Hepatocyte (in vitro differentiated cells): Measurements from ENCODE around the gene ING3. TPM values are rescaled to one million over a fixed set of nuclear protein-coding genes. Genes with fewer than 3 reads are reported as not detected.

ENCODE experiments used
- DNase-seq: peaks from one replicate; pipeline ENCODE4 v3.0.0-alpha.2; 2016; ENCODE audit warnings: low spot score
- H2AFZ ChIP-seq: fragments of 200-600 bp; sonication (generic); 2 replicates; pipeline ENCODE4 v1.6.0; 2016; ENCODE audit warnings: antibody characterized with exemption, mild to moderate bottlenecking
- H3K27ac ChIP-seq: fragments of 200-600 bp; sonication (generic); 2 replicates; pipeline ENCODE4 v1.5.1; 2016; ENCODE audit warnings: mild to moderate bottlenecking
- H3K27me3 ChIP-seq: fragments of 200-600 bp; sonication (generic); 2 replicates; pipeline ENCODE4 v1.6.1; 2016
- H3K36me3 ChIP-seq: fragments of 200-600 bp; sonication (generic); replicated peaks from 2 replicates; pipeline ENCODE4 v1.5.1; 2016; ENCODE audit warnings: low read depth; ENCODE audit not compliant: insufficient read depth
- H3K4me1 ChIP-seq: fragments of 200-600 bp; sonication (generic); 2 replicates; pipeline ENCODE4 v1.5.1; 2016; ENCODE audit warnings: mild to moderate bottlenecking, moderate library complexity; ENCODE audit not compliant: insufficient read depth
- H3K4me2 ChIP-seq: fragments of 200-600 bp; sonication (generic); 2 replicates; pipeline ENCODE4 v1.6.0; 2016
- H3K4me3 ChIP-seq: fragments of 200-600 bp; sonication (generic); 2 replicates; pipeline ENCODE4 v1.5.1; 2016; ENCODE audit warnings: mild to moderate bottlenecking
- H3K79me2 ChIP-seq: fragments of 200-600 bp; sonication (generic); 2 replicates; pipeline ENCODE4 v1.6.0; 2017; ENCODE audit warnings: mild to moderate bottlenecking
- H3K9me2 ChIP-seq: fragments of 200-600 bp; sonication (generic); replicated peaks from 2 replicates; pipeline ENCODE4 v1.6.0; 2017; ENCODE audit warnings: mild to moderate bottlenecking; ENCODE audit not compliant: insufficient read depth
- H3K9me3 ChIP-seq: fragments of 200-600 bp; sonication (generic); 2 replicates; pipeline ENCODE4 v1.5.1; 2016; ENCODE audit warnings: low read depth, mild to moderate bottlenecking
- H4K20me1 ChIP-seq: fragments of 200-600 bp; sonication (generic); 2 replicates; pipeline ENCODE4 v1.6.0; 2016; ENCODE audit warnings: mild to moderate bottlenecking; ENCODE audit not compliant: insufficient read depth, poor library complexity, severe bottlenecking
- CTCF ChIP-seq: fragments of 200-600 bp; sonication (generic); IDR thresholded peaks from 2 replicates; pipeline ENCODE4 v1.5.1; 2016; ENCODE audit warnings: antibody characterized with exemption, mild to moderate bottlenecking; ENCODE audit not compliant: poor library complexity
- EZH2 ChIP-seq: fragments of 200-600 bp; sonication (generic); IDR thresholded peaks from 2 replicates; pipeline ENCODE4 v1.6.1; 2016; ENCODE audit warnings: antibody characterized with exemption, mild to moderate bottlenecking, borderline replicate concordance
- EZH2phosphoT487 ChIP-seq: fragments of 200-600 bp; sonication (generic); IDR thresholded peaks from one replicate; pipeline ENCODE4 v1.6.1; 2018; ENCODE audit warnings: antibody characterized with exemption, mild to moderate bottlenecking, low read depth, moderate library complexity; ENCODE audit not compliant: unreplicated experiment, severe bottlenecking
- WGBS: methylation state at CpG from one replicate; pipeline ENCODE4 v1.1.6; 2016; ENCODE audit warnings: low lambda C conversion rate; ENCODE audit errors: missing lambda C conversion rate; 5-methylcytosine and 5-hydroxymethylcytosine counted together
- polyA plus RNA-seq: library from polyadenylated mRNA; unstranded; fragments of >200 nt; fragmentation: Nextera tagmentation; extraction: Ambion mirVana; gene quantifications from 2 replicates; pipeline ENCODE4 v1.2.1, GENCODE V29; 2016
- total RNA-seq: library from RNA; depleted of rRNA; stranded (reverse); fragments of >200 nt; gene quantifications from 2 replicates; pipeline ENCODE4 v1.2.3, GENCODE V29; 2014

The ING3 gene
- total and polyA plus RNA-seq, 2 experiments from 2014 or later, result 14.1 to 29.6 TPM

- H3K36me3 ChIP-seq, result no peaks in the 10 kb centered on the region
- no peaks in the 10 kb centered on the region for H3K9me2 ChIP-seq
- no peaks in the 10 kb centered on the region for H3K9me3 ChIP-seq
- no peak overlapping the region for H3K4me3 ChIP-seq
- peaks cover 6% of the 10 kb centered on the region for H3K79me2 ChIP-seq
- no peaks in the 10 kb centered on the region for H3K4me1 ChIP-seq
- no peak overlapping the region for H3K4me2 ChIP-seq
- no peak for TF ChIP-seq EZH2
- TF ChIP-seq EZH2phosphoT487, result no peak
- no peak for TF ChIP-seq CTCF
- DNase-seq, result no peak
- H2AFZ ChIP-seq, result no peak overlapping the region
- H4K20me1 ChIP-seq, result no peaks in the 10 kb centered on the region
- WGBS, result 62% methylated on average over 1 of the region's 1 CpG
- no peaks in the 10 kb centered on the region for H3K27me3 ChIP-seq
- H3K27ac ChIP-seq, result no peak overlapping the region
Measured at GRCh38 chr7:120961638-120962173, 11.1 kb downstream of the ING3 start.

- no peaks in the 10 kb centered on the region for H3K9me2 ChIP-seq
- TF ChIP-seq EZH2phosphoT487, result no peak
- no peak overlapping the region for H3K27ac ChIP-seq
- H3K79me2 ChIP-seq, result peaks cover 6% of the 10 kb centered on the region
- H3K4me2 ChIP-seq, result no peak overlapping the region
- DNase-seq, result no peak
- no peaks in the 10 kb centered on the region for H3K4me1 ChIP-seq
- WGBS, result 72% methylated on average over 1 of the region's 1 CpG
- no peaks in the 10 kb centered on the region for H3K27me3 ChIP-seq
- H4K20me1 ChIP-seq, result no peaks in the 10 kb centered on the region
- no peak overlapping the region for H3K4me3 ChIP-seq
- no peaks in the 10 kb centered on the region for H3K9me3 ChIP-seq
- no peaks in the 10 kb centered on the region for H3K36me3 ChIP-seq
- no peak overlapping the region for H2AFZ ChIP-seq
Measured at GRCh38 chr7:120964088-120964487, 13.5 kb downstream of the ING3 start.

GRCh38 chr7:120966961-120967360 lies 16.4 kb downstream of the ING3 start:
- H3K9me2 ChIP-seq, result no peaks in the 10 kb centered on the region

GRCh38 chr7:120973849-120974248 lies 23.3 kb downstream of the ING3 start:
- WGBS, result 87% methylated on average over 1 of the region's 1 CpG
- Histone ChIP-seq H3K4me1 (no peaks in the 10 kb centered on the region), H3K9me3 (no peaks in the 10 kb centered on the region), H4K20me1 (no peaks in the 10 kb centered on the region), H3K27ac (no peak overlapping the region), H3K4me2 (no peak overlapping the region), H3K4me3 (no peak overlapping the region), H2AFZ (no peak overlapping the region), H3K9me2 (no peaks in the 10 kb centered on the region), H3K79me2 (no peaks in the 10 kb centered on the region), H3K27me3 (no peaks in the 10 kb centered on the region), H3K36me3 (no peaks in the 10 kb centered on the region)
- no peak for DNase-seq
- TF ChIP-seq CTCF (no peak), EZH2 (no peak), EZH2phosphoT487 (no peak)

More at GRCh38 chr7:120966961-120967360, 16.4 kb downstream of the ING3 start:
- TF ChIP-seq EZH2, result no peak
- no peak for TF ChIP-seq EZH2phosphoT487
- no peak for TF ChIP-seq CTCF
- no peaks in the 10 kb centered on the region for H3K4me1 ChIP-seq
- DNase-seq, result no peak
- H3K9me3 ChIP-seq, result no peaks in the 10 kb centered on the region
- no peak overlapping the region for H3K4me2 ChIP-seq
- no peak overlapping the region for H3K4me3 ChIP-seq
- no peak overlapping the region for H2AFZ ChIP-seq
- H3K27ac ChIP-seq, result no peak overlapping the region
- H4K20me1 ChIP-seq, result no peaks in the 10 kb centered on the region
- no peaks in the 10 kb centered on the region for H3K27me3 ChIP-seq
- H3K36me3 ChIP-seq, result no peaks in the 10 kb centered on the region
- peaks cover 6% of the 10 kb centered on the region for H3K79me2 ChIP-seq
